Osteoblast (primary cell): ENCODE measurements around the gene HAUS2. TPM values are rescaled to one million over a fixed set of nuclear protein-coding genes. Genes with fewer than 3 reads are reported as not detected.

Experiments used
- DNase-seq: peaks from one replicate; pipeline ENCODE4 v3.0.0; 2011; ENCODE audit warnings: low spot score, mixed read lengths; ENCODE audit not compliant: insufficient read length; ENCODE audit errors: missing footprints
- H2AFZ ChIP-seq: 2 replicates; pipeline ENCODE4 v1.6.0; 2011; ENCODE audit warnings: mild to moderate bottlenecking, low read length
- H3K27ac ChIP-seq: 2 replicates; pipeline ENCODE4 v1.5.1; 2011; ENCODE audit warnings: mild to moderate bottlenecking, low read depth, low read length, moderate library complexity
- H3K27me3 ChIP-seq: 2 replicates; pipeline ENCODE4 v1.6.0; 2012; ENCODE audit warnings: mild to moderate bottlenecking, control low read depth, inconsistent platforms, low read length, moderate library complexity; ENCODE audit not compliant: insufficient read depth
- H3K36me3 ChIP-seq: 2 replicates; pipeline ENCODE4 v1.5.1; 2011; ENCODE audit warnings: mild to moderate bottlenecking, low read length, control low read depth, moderate library complexity; ENCODE audit not compliant: insufficient read depth
- H3K4me1 ChIP-seq: 2 replicates; pipeline ENCODE4 v1.5.1; 2011; ENCODE audit warnings: mild to moderate bottlenecking, low read length, control low read depth, moderate library complexity; ENCODE audit not compliant: insufficient read depth
- H3K4me2 ChIP-seq: 2 replicates; pipeline ENCODE4 v1.6.0; 2011; ENCODE audit warnings: mild to moderate bottlenecking, low read length; ENCODE audit not compliant: insufficient read depth
- H3K4me3 ChIP-seq: fragments of 200-600 bp; sonication (generic); 3 replicates; pipeline ENCODE4 v1.5.1; 2012; ENCODE audit warnings: mild to moderate bottlenecking, low read length, inconsistent platforms; ENCODE audit not compliant: insufficient read depth
- H3K79me2 ChIP-seq: 2 replicates; pipeline ENCODE4 v1.6.0; 2012; ENCODE audit warnings: mild to moderate bottlenecking, low read length, control low read depth, inconsistent platforms; ENCODE audit not compliant: insufficient read depth
- H3K9me3 ChIP-seq: 2 replicates; pipeline ENCODE4 v1.5.1; 2011; ENCODE audit warnings: low read depth, low read length, control low read depth
- H4K20me1 ChIP-seq: 2 replicates; pipeline ENCODE4 v1.6.0; 2012; ENCODE audit warnings: mild to moderate bottlenecking, low read length, control low read depth; ENCODE audit not compliant: insufficient read depth
- CTCF ChIP-seq: IDR thresholded peaks from 2 replicates; pipeline ENCODE4 v1.5.1; 2011; ENCODE audit warnings: mild to moderate bottlenecking, low read depth, low read length, moderate library complexity; ENCODE audit errors: extremely low read depth
- total RNA-seq: library from RNA; depleted of rRNA; stranded (reverse); fragments of >200 nt; gene quantifications from 2 replicates; pipeline ENCODE4 v1.2.3, GENCODE V29; 2012

Gene HAUS2
- total RNA-seq, 1 donor = 18.5 TPM

GRCh38 chr15:42581272-42581730 lies 32.7 kb downstream of the HAUS2 start:
- Histone ChIP-seq H2AFZ (peak overlapping the region; percentile 65), H4K20me1 (peaks cover 3% of the 10 kb centered on the region), H3K79me2 (no peaks in the 10 kb centered on the region), H3K27me3 (peaks cover 41% of the 10 kb centered on the region), H3K4me3 (peak overlapping the region; percentile 67), H3K4me2 (peak overlapping the region; percentile 77), H3K4me1 (peaks cover 10% of the 10 kb centered on the region), H3K27ac (no peak overlapping the region), H3K36me3 (no peaks in the 10 kb centered on the region), H3K9me3 (no peaks in the 10 kb centered on the region)
- TF ChIP-seq CTCF = no peak
- peak; percentile 90 for DNase-seq

- Histone ChIP-seq H4K20me1 (no peaks in the 10 kb centered on the region), H2AFZ (no peak overlapping the region), H3K79me2 (no peaks in the 10 kb centered on the region), H3K27ac (no peak overlapping the region), H3K9me3 (no peaks in the 10 kb centered on the region), H3K27me3 (peaks cover 35% of the 10 kb centered on the region), H3K4me2 (no peak overlapping the region), H3K4me1 (peaks cover 5% of the 10 kb centered on the region), H3K36me3 (no peaks in the 10 kb centered on the region), H3K4me3 (no peak overlapping the region)
- TF ChIP-seq CTCF = no peak
- no peak for DNase-seq
These were observed 34.1 kb downstream of the HAUS2 start for GRCh38 chr15:42582569-42583375.

GRCh38 chr15:42584031-42584765 lies 35.6 kb downstream of the HAUS2 start:
- Histone ChIP-seq H4K20me1 (no peaks in the 10 kb centered on the region), H2AFZ (no peak overlapping the region), H3K4me2 (no peak overlapping the region), H3K27ac (no peak overlapping the region), H3K36me3 (no peaks in the 10 kb centered on the region), H3K9me3 (no peaks in the 10 kb centered on the region), H3K79me2 (no peaks in the 10 kb centered on the region), H3K4me1 (peaks cover 5% of the 10 kb centered on the region), H3K27me3 (peaks cover 26% of the 10 kb centered on the region), H3K4me3 (no peak overlapping the region)
- no peak for TF ChIP-seq CTCF
- DNase-seq = no peak

- peaks cover 2% of the 10 kb centered on the region for H3K4me1 ChIP-seq
- H3K79me2 ChIP-seq = no peaks in the 10 kb centered on the region
- H3K27ac ChIP-seq = no peak overlapping the region
- no peaks in the 10 kb centered on the region for H4K20me1 ChIP-seq
- DNase-seq = no peak
- no peak overlapping the region for H3K4me2 ChIP-seq
- no peak overlapping the region for H3K4me3 ChIP-seq
- no peak overlapping the region for H2AFZ ChIP-seq
- no peak for TF ChIP-seq CTCF
- no peaks in the 10 kb centered on the region for H3K27me3 ChIP-seq
- no peaks in the 10 kb centered on the region for H3K36me3 ChIP-seq
- H3K9me3 ChIP-seq = no peaks in the 10 kb centered on the region
These were observed 42.1 kb downstream of the HAUS2 start for GRCh38 chr15:42590619-42591237.
